GM18519 (cell line): Measurements from ENCODE around the gene TRAF3.

Experiments used
- ATAC-seq: cut with Tn5 transposase; IDR thresholded peaks from one replicate; pipeline ENCODE4 v1.9.1; 2021; ENCODE audit warnings: mild to moderate bottlenecking, moderate library complexity; ENCODE audit not compliant: unreplicated experiment, low FRiP score

Gene TRAF3

DNA sequence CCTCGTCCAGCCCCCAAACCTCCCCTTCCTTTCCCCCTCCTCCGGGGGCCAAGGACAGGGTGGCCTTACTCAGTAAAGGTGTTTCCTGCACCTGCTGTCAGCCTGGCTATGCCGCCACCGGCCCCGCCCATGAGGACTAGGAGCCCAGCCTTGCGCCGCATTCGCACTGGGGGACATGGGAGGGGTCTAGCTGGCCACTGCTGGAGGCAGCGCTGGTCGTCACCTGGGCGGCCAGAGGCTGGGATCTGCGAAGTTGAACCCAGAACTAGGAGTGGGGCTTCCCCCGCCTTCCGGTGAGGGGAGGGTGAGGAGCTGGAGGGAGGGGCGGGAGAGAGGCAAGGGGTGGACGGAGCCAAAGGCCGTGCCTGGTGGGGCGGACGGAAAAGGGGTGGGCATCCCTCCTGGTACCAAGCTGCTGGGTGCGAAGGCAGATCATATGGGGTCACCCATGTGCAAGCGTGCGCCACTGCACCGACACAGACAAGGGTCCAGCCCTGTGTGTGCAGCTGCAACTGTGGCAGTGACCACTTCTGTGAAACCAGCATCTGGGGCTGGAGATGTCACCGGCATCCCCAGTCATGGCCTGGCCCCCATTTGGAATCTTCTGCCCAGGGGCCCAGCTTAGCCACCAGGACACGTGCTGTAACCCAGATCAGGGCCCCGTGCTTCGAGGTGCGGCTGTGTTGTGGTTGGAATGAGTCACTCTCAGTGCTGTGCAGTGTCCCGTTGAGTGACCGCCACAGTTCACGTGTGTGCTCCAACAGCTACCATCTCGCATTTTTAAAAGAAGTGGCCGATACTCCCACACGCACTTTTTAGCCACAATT, 153.7 kb downstream of the TRAF3 start:
- ATAC-seq: no peak

DNA sequence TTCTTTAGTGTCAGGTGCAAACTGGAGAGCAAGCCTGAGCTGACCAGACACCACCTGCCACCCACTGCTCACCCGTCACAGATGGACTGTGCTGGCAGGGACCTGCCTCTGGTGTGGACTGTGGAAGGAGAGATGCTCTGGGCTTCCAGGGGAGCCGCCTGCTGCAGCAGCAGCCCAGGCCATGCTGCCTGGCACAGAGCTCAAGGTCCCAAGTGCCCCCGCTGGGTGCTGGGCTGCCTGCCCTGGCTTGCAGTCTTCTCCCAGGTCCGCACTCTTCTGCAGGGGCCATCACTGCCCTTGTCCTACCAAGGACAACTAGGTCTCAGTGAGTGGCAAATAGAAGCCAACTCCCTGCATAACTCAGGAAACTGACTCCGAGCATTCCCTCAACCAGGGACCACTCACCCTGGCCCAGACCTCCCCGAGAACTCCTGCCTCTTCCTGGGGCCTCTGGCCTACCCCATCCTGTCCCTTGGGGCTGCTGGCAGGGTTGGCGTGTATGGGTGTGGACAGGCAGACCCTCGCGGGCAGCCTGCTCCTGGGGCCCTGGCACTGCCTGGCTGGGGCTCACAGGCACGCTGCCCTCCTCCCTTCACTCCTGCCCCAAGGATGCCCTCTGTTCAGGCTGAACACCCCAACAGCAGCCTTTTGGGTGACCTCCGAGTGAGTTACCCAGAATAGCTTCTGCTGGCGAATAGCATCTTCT, 154.5 kb downstream of the TRAF3 start:
- ATAC-seq: no peak

DNA sequence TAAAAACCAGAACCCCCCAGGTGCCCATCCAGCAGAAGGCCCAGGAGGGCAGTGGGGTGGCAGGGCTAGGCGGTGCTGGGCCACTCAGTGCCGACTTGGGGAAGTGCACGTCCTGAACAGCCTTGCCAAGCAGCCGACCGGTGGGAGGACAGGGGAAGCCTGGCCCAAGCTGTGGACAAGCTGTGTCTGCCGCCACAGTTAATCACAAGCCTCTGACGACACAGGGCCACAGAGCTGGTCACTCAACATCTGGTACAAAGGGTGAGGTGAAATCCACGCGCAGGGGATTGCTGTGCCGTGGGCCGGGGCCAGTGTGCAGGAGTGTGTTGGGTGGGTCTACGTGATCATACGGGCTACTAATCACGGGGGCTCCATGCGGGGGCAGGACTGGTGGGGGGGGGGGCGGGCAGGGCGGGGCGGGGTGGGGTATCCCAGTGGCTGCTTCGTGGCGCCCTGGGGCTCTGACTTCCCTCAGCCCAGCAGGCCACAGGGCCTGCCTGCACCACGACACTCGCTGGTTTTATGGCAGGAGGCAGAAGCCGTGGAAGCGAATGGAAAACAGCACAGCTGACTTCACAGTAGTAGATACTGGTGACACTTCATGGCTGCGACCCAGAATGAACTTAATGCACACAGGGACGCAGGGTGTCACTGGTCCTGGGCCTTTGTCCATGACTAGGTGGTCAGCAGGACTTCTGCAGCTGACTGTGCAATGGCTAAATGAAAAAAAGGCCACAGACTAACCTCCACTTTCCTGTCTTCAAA, 155.4 kb downstream of the TRAF3 start:
- ATAC-seq: no peak

DNA sequence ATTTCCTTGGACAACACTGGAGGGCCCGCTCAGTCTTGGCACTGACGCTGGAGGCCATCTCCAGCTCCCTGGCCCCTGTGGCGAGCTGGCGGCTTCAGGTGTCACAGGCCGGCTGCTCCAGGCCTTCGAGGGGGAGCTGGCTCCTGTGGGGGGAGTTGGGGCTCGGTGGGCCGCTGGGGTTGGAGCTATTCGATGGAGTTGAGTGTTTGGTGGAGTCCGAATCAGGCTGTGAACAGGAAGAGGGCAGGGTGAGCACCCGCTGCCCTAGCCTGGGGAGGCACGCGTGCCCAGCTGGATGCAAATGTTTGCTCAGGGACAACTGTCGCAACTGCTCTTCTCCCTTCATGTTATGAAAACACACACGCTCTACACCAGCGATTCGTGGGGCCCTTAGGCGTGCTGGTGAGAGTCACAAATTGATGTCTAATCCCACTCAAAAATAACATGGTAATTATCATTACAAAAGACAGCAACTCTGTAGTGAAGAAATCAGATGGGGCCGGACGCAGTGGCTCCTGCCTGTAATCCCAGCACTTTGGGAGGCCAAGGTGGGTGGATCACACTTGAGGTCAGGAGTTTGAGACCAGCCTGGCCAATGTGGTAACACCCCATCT, 156.5 kb downstream of the TRAF3 start:
- no peak for ATAC-seq

DNA sequence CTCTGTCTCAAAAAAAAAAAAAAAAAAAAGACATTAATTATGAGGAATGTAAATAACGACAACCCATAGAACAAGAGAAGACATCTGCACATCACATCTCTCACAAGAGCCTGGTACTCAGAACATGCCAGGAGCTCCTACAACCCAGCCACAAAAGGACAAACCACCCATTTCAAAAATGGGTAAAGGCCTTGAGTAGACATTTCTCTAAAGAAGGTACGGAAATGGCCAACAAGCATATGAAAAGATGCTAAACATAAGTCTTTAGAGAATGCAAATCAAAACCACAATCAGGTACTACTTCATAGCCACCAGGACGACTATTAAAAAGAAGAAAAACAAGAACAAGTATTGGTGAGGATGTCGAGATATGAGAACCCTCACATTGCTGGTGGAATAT, 158.5 kb downstream of the TRAF3 start:
- no peak for ATAC-seq

DNA sequence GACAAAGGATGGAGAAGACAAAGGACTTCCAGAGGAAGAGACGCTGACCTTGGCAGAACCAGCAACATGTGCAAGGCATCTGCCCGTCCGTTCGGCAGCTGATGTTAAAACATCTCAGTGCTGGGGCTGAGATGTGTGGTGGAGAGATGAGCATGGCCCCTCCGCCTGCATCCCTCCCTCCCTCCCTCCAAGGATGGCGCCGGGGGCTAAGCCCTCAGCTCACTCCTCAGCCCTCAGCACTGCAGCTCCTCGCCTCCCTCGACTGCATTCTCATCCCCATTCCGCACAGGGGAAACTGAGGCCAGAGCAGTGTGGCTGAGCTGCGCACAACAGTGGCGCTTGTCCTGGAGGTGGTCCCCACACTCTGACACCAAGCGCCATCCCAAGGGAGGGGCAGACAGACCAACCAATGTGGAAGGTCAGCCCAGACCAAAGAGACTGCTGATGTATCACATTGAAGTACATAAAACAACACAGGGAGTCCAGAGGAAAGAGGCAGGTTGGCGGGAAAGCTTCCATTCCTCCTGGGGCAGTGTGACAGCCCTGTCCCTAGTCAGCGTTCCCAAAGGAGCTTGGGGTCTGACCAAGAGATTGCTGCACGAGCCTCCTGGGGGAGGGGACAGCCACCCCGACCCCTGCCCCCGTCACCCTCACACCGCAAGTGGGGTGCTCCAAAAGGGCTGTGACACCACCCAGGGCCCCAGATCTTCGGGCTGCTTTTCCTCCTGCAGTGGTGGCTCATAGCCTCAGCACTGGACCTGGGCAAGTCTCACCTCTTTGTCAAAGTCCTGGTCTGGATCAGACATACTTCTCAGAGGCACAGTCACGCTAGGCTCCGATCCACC, 160.3 kb downstream of the TRAF3 start:
- no peak for ATAC-seq

DNA sequence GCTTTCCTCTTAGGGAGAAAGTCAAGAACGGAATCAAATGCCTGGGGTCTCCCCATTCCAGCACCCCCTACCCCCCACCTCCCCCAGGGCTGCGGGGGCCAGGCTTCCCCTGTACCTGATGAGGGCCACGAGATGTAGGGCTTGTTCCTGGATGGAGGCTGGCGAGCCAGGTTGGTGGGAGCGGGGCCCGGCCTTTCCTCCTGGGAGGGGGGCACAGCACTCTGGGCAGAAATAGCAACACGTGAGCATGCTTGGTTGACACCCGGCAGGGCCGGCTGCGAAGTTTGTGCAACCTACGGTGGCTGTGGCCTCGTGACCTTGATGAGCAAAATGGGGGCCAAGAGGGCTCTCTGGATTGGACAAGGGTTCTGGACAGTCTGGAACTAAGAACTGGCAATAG, 160.9 kb downstream of the TRAF3 start:
- no peak for ATAC-seq

DNA sequence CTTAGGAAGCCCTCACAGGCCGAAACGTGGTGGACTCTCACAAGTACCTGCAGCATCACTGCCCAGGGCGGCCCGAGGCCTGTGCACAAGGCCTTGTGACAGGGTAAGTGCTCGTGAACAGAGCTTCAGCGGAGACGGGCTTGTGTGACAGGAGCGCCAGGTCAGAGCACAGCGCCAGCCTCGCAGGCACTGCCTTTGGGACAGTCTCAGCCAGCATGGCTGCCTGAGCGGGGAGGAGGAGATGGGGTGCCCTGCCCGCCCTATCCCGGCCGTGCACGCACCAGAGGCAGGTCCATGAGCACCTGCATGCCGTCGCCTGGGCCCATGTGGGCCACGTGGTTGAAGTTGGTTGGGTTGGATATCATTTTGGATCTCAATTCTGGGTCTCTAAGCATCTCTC, 162.1 kb downstream of the TRAF3 start:
- ATAC-seq: no peak

DNA sequence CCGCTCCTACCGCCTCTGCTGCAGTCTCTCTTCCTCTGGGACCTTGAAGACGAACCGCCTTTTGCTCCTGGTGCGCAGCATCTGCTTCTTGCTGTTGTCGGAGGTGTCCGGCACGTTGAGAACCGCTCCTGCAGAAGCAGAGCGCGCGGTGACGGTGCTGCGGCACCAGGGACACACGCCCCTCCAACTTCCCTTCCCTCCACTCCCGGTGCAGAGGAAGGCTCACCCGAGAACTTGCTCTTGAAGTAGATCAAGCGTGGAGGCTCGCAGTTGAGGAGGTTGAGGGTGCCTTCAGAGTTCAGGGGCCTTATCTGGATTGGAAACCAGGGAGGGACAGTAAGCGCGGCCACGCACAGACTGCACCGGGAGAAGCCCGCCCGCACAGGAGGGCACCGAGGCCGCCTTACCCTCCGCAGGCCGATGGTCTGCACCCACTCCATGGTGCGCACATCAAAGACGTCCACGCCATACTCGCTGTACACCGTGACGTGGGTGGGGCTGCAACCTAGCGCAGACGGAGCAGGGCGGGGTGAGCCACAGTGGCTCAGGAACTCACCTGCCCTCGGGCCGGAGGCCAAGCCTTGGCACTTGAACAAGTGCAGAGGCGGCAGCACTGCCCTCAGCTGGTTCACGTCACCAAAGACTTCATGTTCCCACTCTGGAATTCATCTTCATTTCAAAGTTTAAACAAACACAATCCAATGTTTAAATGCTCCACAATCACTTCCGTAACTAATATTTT, 162.7 kb downstream of the TRAF3 start:
- no peak for ATAC-seq

DNA sequence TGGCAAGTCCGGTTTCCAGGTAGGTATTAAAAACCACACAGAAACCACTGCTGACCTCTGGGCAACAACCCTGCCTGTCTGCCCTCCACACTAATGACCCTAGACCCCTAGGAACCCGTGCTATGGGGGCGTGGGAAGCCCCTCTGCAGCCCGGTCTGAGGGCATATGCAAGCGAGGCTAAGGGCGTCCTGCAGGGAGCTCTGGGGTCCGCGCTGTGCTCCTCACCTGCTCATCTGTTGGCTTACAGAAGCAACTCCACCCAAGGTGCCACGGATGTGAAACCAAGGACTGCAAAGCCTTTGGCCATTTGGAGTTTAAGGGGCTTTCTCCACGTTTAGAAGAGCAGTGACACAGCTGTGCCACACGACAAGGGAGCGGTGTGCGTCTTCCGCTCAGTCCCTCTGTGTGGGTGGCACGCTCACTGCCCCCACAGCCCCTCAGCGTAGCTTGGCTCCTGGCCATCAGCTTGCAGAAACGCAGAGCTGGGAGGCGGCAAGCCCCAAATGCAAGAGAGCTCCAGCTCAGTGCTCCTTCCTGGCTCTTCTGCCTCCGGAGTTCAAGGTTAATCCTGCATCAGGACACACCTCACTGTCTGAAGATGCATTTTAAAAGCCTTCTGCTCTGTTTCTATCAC, 163.6 kb downstream of the TRAF3 start:
- no peak for ATAC-seq

DNA sequence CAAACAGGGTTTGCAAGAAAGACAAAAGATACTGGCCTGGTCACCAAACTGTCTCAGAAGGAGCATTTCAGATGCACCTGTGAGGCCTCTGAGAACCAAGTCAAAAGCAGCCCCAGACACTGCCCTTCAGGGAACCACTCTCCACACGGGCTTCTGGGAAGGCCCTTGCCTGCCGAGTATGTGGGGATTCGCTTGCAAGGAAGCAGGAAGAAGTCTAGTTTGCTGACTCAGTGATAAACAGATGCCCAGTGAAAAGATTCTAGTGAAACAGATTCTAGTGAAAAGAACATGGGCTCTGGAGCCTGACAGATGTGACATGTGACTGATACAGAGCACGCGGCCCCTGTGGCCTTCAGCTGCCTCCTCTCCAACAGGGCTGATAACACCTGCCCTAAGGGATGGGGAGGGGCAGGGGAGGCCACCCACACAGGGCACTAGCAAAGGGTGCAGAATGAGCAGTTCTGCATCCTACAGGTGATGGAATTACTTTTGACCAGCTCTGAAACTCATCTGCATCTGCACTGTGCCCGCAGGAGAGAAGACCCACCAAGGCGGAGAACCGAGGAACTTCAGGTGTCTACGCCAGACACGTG, 164.3 kb downstream of the TRAF3 start:
- no peak for ATAC-seq

DNA sequence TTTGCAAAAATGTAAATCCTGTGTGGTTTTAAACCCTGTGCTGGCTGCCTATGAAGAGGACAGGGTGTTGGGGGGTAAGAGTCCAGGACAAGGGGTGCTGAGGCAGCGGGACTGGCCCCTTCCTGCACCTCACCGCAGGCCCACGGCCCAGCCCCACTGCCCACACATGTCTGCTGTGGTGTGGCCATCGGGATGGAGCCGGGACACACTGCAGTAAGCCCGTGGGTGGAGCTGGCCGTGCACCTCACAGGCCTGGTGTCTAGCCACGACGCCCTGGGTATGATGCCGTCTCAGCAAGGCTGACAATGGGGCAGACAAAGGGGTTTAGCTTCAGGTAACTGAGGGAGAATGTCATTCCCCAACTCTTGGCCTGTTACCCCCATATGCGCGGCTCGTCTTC, 164.8 kb downstream of the TRAF3 start:
- ATAC-seq: no peak

DNA sequence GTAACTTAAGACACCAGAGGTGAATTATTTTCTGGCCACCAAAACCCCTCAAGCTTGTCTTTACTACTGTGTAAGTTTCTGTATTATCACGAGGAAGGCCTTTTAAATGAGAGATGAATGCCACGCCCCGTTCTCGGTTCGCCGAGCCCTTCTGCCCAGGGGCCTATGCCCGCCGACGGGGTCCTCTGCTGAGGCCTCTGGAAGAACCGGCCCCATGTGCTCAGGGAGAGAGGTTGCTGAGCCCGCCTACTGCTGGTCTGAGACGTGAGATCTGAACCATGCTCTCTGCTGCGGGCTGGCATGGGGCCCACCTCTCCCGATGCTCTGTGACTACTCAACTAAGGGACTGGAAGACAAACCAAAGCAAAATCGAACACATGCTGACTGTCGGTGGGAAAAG, 166.2 kb downstream of the TRAF3 start:
- ATAC-seq: no peak

DNA sequence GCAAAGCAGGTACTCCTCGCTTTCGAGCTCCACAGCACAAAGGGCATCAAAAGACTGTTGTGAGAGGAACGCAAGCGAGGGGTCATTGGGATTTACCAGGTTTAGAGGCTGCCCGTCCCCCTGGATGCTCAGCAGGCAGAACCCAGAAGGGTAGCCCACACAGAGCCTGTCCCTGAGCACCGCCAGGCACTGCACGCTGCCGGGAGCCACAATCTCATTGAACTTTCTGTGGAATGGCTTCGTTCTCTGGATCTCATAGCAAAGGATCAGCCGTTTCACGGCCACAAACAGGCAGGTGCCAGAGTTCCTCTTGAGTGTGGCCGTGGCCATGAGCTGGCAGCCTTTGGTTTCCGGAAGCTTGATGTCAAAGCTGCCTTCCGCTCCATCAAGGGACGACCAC, 166.7 kb downstream of the TRAF3 start:
- ATAC-seq: no peak

DNA sequence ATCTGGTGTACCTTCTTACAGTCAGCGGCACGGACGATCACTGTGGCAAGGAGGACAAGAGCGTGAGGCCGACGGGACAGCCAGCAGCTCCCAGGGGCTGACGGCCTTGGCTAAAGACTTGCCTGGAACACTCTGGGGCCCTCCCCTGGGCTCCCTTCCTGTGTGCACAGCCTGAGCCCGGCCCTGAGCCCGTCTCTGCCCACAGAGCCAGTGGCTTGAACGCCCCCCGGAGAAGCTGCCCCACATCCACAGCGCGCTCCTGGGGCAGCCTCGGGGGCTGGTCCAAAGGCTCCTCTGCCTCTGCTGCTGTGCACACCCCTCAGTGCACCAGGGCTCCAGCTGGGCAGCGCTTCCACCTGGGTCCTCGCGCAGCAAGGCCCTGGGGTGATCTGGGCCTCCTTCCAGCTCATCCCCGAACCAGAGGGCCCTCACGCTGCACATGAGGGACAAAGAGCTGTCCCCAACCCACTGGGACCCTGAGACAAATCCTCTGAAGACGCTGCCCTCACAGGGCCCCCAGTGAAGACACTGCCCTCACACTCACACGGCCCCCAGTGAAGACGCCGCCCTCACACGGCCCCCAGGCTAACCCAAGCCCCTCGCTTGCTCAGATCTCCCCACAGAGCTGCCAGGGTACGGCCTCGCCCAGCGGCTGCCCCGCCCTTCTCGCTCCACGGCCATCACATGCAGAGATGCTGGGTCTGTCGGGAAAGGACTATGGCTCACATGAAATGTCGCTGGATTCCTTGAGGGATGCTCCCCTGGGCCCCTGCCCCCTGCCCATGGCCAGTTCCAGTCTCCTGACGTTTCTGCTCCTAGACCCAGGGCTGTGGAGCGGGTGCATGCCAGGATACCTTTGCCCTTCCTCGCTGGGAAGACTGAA, 167.4 kb downstream of the TRAF3 start:
- no peak for ATAC-seq

DNA sequence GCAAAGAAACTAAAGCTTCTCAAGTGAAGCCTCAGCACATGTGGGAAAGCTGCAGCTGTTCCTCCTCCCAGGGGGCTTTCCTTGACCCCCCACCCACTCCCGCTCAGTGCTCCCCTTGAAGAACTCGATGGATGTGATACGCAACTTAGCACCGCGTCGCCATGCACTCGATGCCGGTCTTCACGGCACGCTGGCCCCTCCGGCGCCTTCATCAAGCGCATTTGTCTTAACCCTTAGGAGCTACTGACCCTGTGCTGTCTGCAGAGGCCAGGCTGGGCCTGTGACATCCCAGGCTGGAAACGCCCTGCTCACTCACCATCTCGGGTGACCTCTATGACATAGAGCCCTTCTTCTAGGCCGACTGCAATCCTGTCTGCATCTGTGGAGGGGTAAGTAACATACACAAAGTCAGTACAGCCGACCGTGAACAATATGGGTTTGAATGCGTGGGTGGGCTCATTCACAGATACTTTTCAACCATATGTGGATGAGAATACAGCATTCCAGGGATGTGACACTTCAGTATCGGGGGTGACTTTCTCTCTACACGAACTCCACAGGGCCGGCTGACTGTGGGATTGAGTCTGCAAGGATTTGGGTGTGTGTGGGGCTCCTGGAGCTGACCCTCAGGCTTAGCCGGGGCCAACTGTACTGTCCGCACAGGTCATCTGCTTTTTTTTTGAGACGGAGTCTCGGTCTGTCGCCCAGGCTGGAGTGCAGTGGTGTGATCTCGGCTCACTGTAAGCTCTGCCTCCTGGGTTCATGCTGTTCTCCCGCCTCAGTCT, 168.3 kb downstream of the TRAF3 start:
- no peak for ATAC-seq
